ENCODE data around the gene GFER.

GRCh38 chr16:1946495-1947368 is 37.3 kb upstream of the GFER start:
- TF ChIP-seq OSR1 (CRISPR knock-in tag; IDR thresholded peaks at IDR 0.05), result no peak
- no peak for TF ChIP-seq ISL1 (CRISPR knock-in tag; IDR thresholded peaks at IDR 0.05)
- TF ChIP-seq CREB5 (CRISPR knock-in tag; IDR thresholded peaks at IDR 0.05; ENCODE audit: low read depth), result no peak
- TF ChIP-seq TCF4 (CRISPR knock-in tag; IDR thresholded peaks at IDR 0.05; ENCODE audit: borderline replicate concordance), result no peak
- no peak for TF ChIP-seq ZFP3 (CRISPR knock-in tag; IDR thresholded peaks at IDR 0.05)
- no peak for TF ChIP-seq ARNTL (CRISPR knock-in tag; IDR thresholded peaks at IDR 0.05; ENCODE audit: borderline replicate concordance, low read depth)
- TF ChIP-seq ZNF8 (CRISPR knock-in tag; IDR thresholded peaks at IDR 0.05), result no peak
- TF ChIP-seq GLIS3 (CRISPR knock-in tag; IDR thresholded peaks at IDR 0.05), result no peak
- TF ChIP-seq ZFP30 (CRISPR knock-in tag; IDR thresholded peaks at IDR 0.05), result no peak
- TF ChIP-seq TOX (CRISPR knock-in tag; IDR thresholded peaks at IDR 0.05; ENCODE audit: borderline replicate concordance), result no peak
- TF ChIP-seq BACH2 (CRISPR knock-in tag; IDR thresholded peaks at IDR 0.05; ENCODE audit: borderline replicate concordance), result no peak
- TF ChIP-seq PPARA (CRISPR knock-in tag; IDR thresholded peaks at IDR 0.05; ENCODE audit: borderline replicate concordance), result no peak
- TF ChIP-seq, protein P1, sequence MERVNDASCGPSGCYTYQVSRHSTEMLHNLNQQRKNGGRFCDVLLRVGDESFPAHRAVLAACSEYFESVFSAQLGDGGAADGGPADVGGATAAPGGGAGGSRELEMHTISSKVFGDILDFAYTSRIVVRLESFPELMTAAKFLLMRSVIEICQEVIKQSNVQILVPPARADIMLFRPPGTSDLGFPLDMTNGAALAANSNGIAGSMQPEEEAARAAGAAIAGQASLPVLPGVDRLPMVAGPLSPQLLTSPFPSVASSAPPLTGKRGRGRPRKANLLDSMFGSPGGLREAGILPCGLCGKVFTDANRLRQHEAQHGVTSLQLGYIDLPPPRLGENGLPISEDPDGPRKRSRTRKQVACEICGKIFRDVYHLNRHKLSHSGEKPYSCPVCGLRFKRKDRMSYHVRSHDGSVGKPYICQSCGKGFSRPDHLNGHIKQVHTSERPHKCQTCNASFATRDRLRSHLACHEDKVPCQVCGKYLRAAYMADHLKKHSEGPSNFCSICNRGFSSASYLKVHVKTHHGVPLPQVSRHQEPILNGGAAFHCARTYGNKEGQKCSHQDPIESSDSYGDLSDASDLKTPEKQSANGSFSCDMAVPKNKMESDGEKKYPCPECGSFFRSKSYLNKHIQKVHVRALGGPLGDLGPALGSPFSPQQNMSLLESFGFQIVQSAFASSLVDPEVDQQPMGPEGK (CRISPR knock-in tag; IDR thresholded peaks at IDR 0.05; ENCODE audit: borderline replicate concordance), result no peak

All from SK-N-SH treated with all-trans-retinoic acid at 6 μM for 48 hours (cell line).